ENCODE results near the gene PI3.
"Not testable (repeated sequence)": the region's sequence is repeated elsewhere in the genome, so short reads cannot be mapped to it uniquely, and the experiment has no call there.

PI3 gene

GRCh38 chr20:45138561-45139300 lies 36.0 kb upstream of the PI3 start:
- H3K4me3 ChIP-seq (ENCODE audit: insufficient read depth, low read length, poor library complexity, severe bottlenecking): no peak overlapping the region

GRCh38 chr20:45139733-45140375 lies 34.8 kb upstream of the PI3 start:
- not testable (repeated sequence) for H3K36me3 ChIP-seq (ENCODE audit: low read length); H3K9ac ChIP-seq (ENCODE audit: low read length); H3K27me3 ChIP-seq (ENCODE audit: low read length); H3K79me2 ChIP-seq (ENCODE audit: insufficient read depth, low read length); H3K9me2 ChIP-seq (replicated peaks; ENCODE audit: insufficient read depth, low read length); H3F3A ChIP-seq (ENCODE audit: insufficient read depth); H2AFZ ChIP-seq (ENCODE audit: low read depth, low read length, severe bottlenecking); H3K4me2 ChIP-seq (ENCODE audit: low read depth, low read length, poor library complexity, severe bottlenecking); H3K4me3 ChIP-seq (ENCODE audit: insufficient read depth, low read length, poor library complexity, severe bottlenecking); H3K9me3 ChIP-seq (ENCODE audit: insufficient read depth, low read length); H3K27ac ChIP-seq (ENCODE audit: low read depth, low read length); H4K20me1 ChIP-seq (ENCODE audit: low read depth, low read length)

More at GRCh38 chr20:45138561-45139300, 36.0 kb upstream of the PI3 start:
- Histone ChIP-seq H3K27ac (ENCODE audit: low read depth, low read length) (no peak overlapping the region), H3F3A (ENCODE audit: insufficient read depth) (no peaks in the 10 kb centered on the region), H3K9me2 (replicated peaks; ENCODE audit: insufficient read depth, low read length) (no peaks in the 10 kb centered on the region), H3K4me2 (ENCODE audit: low read depth, low read length, poor library complexity, severe bottlenecking) (peak overlapping the region; percentile 20), H3K27me3 (ENCODE audit: low read length) (no peaks in the 10 kb centered on the region), H3K36me3 (ENCODE audit: low read length) (no peaks in the 10 kb centered on the region), H4K20me1 (ENCODE audit: low read depth, low read length) (no peaks in the 10 kb centered on the region), H3K9ac (ENCODE audit: low read length) (no peak overlapping the region), H3K79me2 (ENCODE audit: insufficient read depth, low read length) (no peaks in the 10 kb centered on the region), H2AFZ (ENCODE audit: low read depth, low read length, severe bottlenecking) (peak overlapping the region; percentile 28), H3K9me3 (ENCODE audit: insufficient read depth, low read length) (no peaks in the 10 kb centered on the region)
- TF ChIP-seq CTCF (IDR thresholded peaks at IDR 0.05; ENCODE audit: insufficient read depth, low read length, poor library complexity, severe bottlenecking): peak; percentile 65
- TF ChIP-seq EZH2phosphoT487 (conservative IDR thresholded peaks at IDR 0.05; ENCODE audit: low read length): no peak

DNA sequence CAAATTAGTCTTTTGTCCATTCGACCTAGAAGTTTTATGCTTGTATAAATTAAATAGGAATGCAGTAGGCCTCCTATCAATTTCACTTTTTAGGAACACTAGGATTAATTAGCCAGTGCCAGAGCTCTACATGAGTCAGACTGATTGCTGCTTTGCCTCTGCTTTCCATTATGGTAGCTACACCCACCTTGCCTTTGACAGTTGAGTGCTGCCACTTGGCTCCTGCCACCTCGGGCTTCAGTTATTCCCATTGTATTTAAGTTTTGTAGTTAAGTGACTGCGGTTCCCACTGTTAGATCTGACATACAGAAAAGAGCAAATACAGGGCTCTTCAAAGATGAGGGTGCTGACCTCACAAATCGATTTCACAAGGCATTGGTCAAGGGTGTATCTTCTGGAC lies 33.9 kb upstream of the PI3 start:
- Histone ChIP-seq H3K4me3 (ENCODE audit: insufficient read depth, low read length, poor library complexity, severe bottlenecking) (no peak overlapping the region), H3K9me2 (replicated peaks; ENCODE audit: insufficient read depth, low read length) (no peaks in the 10 kb centered on the region), H3K9ac (ENCODE audit: low read length) (no peak overlapping the region), H3K36me3 (ENCODE audit: low read length) (no peaks in the 10 kb centered on the region), H3K27me3 (ENCODE audit: low read length) (no peaks in the 10 kb centered on the region), H3K9me3 (ENCODE audit: insufficient read depth, low read length) (no peaks in the 10 kb centered on the region), H4K20me1 (ENCODE audit: low read depth, low read length) (no peaks in the 10 kb centered on the region), H3K79me2 (ENCODE audit: insufficient read depth, low read length) (no peaks in the 10 kb centered on the region), H3K27ac (ENCODE audit: low read depth, low read length) (no peak overlapping the region), H3K4me2 (ENCODE audit: low read depth, low read length, poor library complexity, severe bottlenecking) (no peak overlapping the region), H3F3A (ENCODE audit: insufficient read depth) (no peaks in the 10 kb centered on the region), H2AFZ (ENCODE audit: low read depth, low read length, severe bottlenecking) (no peak overlapping the region)
- no peak for TF ChIP-seq EZH2phosphoT487 (conservative IDR thresholded peaks at IDR 0.05; ENCODE audit: low read length)
- TF ChIP-seq CTCF (IDR thresholded peaks at IDR 0.05; ENCODE audit: insufficient read depth, low read length, poor library complexity, severe bottlenecking): no peak

DNA sequence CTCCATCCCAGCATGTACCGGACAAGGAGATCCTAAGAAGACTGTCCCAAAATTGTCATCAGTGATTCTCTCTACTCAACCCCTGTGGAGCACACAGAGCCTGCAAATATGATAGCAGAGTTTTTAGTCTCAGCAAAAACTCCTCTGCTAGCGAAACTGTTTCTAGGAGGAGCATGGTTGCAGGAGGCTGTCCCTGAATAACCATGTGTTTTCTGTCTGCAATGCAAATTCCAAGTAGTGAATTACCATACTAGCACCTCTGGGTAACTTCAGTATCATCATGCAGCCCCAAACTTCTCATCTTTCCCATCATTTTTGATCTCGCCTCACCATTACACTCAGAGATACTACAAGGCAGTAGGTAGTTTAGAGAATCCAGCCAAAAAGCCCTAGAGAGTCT lies 25.6 kb upstream of the PI3 start:
- Histone ChIP-seq H2AFZ (ENCODE audit: low read depth, low read length, severe bottlenecking) (no peak overlapping the region), H3K36me3 (ENCODE audit: low read length) (no peaks in the 10 kb centered on the region), H3K27ac (ENCODE audit: low read depth, low read length) (no peak overlapping the region), H3K4me3 (ENCODE audit: insufficient read depth, low read length, poor library complexity, severe bottlenecking) (no peak overlapping the region), H3K9me2 (replicated peaks; ENCODE audit: insufficient read depth, low read length) (no peaks in the 10 kb centered on the region), H3F3A (ENCODE audit: insufficient read depth) (no peaks in the 10 kb centered on the region), H3K9me3 (ENCODE audit: insufficient read depth, low read length) (no peaks in the 10 kb centered on the region), H3K9ac (ENCODE audit: low read length) (no peak overlapping the region), H3K4me2 (ENCODE audit: low read depth, low read length, poor library complexity, severe bottlenecking) (no peak overlapping the region), H3K27me3 (ENCODE audit: low read length) (no peaks in the 10 kb centered on the region), H4K20me1 (ENCODE audit: low read depth, low read length) (no peaks in the 10 kb centered on the region), H3K79me2 (ENCODE audit: insufficient read depth, low read length) (no peaks in the 10 kb centered on the region)
- TF ChIP-seq CTCF (IDR thresholded peaks at IDR 0.05; ENCODE audit: insufficient read depth, low read length, poor library complexity, severe bottlenecking): no peak
- no peak for TF ChIP-seq EZH2phosphoT487 (conservative IDR thresholded peaks at IDR 0.05; ENCODE audit: low read length)
